Sigmoid colon (tissue), 4 donors: ENCODE results near the gene NMNAT3.

Experiments used
- POLR2A ChIP-seq, 2 donors: fragments of 450-650 bp; IDR thresholded peaks; one replicate each; pipeline ENCODE4 v1.6.1; 2016; ENCODE audit warnings: antibody characterized with exemption in 2 of 2, mild to moderate bottlenecking in 2 of 2, moderate library complexity in 2 of 2
- POLR2AphosphoS5 ChIP-seq, 4 donors: sonication (generic); formaldehyde crosslinking; IDR thresholded peaks; one replicate each; pipeline ENCODE4 v1.6.1; 2017; ENCODE audit warnings: antibody characterized with exemption in 4 of 4
- TF ChIP-seq, protein P1 (sequence below), 4 experiments: fragments of 450-650 bp in 3 of 4; fragments of 200-600 bp in 1 of 4; IDR thresholded peaks; one replicate each; pipeline ENCODE4 v1.5.1; 2016 to 2019; ENCODE audit warnings: antibody characterized with exemption in 4 of 4, mild to moderate bottlenecking in 3 of 4, moderate library complexity in 2 of 4

DNA sequence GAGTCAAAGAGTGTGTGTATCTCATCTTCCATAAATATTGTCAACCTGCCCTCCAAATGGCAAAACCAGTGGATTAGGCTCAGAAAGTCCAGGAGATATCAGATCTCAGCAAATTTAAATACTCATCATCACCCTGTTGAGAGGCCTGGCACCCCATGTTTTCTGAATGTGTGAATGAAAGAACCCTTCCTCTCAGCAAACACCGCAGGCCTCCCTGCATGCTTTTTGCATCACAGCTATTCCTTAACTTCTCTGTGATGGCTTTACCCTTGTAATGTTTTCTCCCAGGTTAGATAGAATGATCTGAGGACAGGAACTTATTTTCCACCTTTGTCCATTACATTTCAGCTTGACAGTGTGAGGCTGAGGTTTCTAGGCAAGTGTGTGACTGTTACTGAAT, 43.6 kb upstream of the NMNAT3 start:
- TF ChIP-seq, protein P1, sequence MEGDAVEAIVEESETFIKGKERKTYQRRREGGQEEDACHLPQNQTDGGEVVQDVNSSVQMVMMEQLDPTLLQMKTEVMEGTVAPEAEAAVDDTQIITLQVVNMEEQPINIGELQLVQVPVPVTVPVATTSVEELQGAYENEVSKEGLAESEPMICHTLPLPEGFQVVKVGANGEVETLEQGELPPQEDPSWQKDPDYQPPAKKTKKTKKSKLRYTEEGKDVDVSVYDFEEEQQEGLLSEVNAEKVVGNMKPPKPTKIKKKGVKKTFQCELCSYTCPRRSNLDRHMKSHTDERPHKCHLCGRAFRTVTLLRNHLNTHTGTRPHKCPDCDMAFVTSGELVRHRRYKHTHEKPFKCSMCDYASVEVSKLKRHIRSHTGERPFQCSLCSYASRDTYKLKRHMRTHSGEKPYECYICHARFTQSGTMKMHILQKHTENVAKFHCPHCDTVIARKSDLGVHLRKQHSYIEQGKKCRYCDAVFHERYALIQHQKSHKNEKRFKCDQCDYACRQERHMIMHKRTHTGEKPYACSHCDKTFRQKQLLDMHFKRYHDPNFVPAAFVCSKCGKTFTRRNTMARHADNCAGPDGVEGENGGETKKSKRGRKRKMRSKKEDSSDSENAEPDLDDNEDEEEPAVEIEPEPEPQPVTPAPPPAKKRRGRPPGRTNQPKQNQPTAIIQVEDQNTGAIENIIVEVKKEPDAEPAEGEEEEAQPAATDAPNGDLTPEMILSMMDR (IDR thresholded peaks at IDR 0.05), result no peak
- no peak for TF ChIP-seq POLR2A (IDR thresholded peaks at IDR 0.05)
- no peak for TF ChIP-seq POLR2AphosphoS5 (IDR thresholded peaks at IDR 0.05)
